Thoracic aorta (tissue), 2 donors: Measurements from ENCODE around the gene HADHA. TPM values are rescaled to one million over a fixed set of nuclear protein-coding genes. Genes with fewer than 3 reads are reported as not detected.

Experiments
- ATAC-seq: fragments of 150-250 bp; one replicate; pipeline ENCODE4 v1.8.0; 2017; ENCODE audit warnings: low read depth; ENCODE audit not compliant: insufficient number of reproducible peaks, low FRiP score
- DNase-seq: peaks from one replicate; pipeline ENCODE4 v3.0.0-alpha.2; 2020; ENCODE audit warnings: low spot score
- H3K27ac ChIP-seq, 2 donors: fragments of 200-600 bp; sonication (generic); 1 replicate in 1 of 2; 2 replicates in 1 of 2; pipeline ENCODE4 v1.5.1; 2016; ENCODE audit warnings: mild to moderate bottlenecking in 2 of 2, moderate library complexity in 2 of 2
- H3K27me3 ChIP-seq: fragments of 200-600 bp; sonication (generic); replicated peaks from 2 replicates; pipeline ENCODE4 v1.6.0; 2016; ENCODE audit warnings: mild to moderate bottlenecking; ENCODE audit not compliant: insufficient read depth
- H3K36me3 ChIP-seq: fragments of 200-600 bp; sonication (generic); one replicate; pipeline ENCODE4 v1.5.1; 2016
- H3K4me1 ChIP-seq, 2 donors: fragments of 200-600 bp; sonication (generic); 1 replicate in 1 of 2; 2 replicates in 1 of 2; pipeline versions ENCODE4 v1.5.1 to v1.6.0; 2016; ENCODE audit warnings: low read depth in 2 of 2, mild to moderate bottlenecking in 1 of 2; ENCODE audit not compliant: control insufficient read depth in 1 of 2
- H3K4me3 ChIP-seq: fragments of 200-600 bp; sonication (generic); 2 replicates; pipeline ENCODE4 v1.5.1; 2016; ENCODE audit warnings: mild to moderate bottlenecking
- H3K9me3 ChIP-seq: fragments of 200-600 bp; sonication (generic); 2 replicates; pipeline ENCODE4 v1.5.1; 2016
- CTCF ChIP-seq: fragments of 200-600 bp; sonication (generic); IDR thresholded peaks from one replicate; pipeline ENCODE4 v1.5.1; 2019; ENCODE audit warnings: antibody characterized with exemption
- total RNA-seq, 2 donors: library from RNA; depleted of rRNA; stranded (reverse); fragments of >200 nt; gene quantifications; one replicate each; pipeline versions ENCODE4 v1.1.0 to v1.2.3, GENCODE V29; 2016

The HADHA gene
- total RNA-seq, 2 donors from 2014 or later, result 85.6 to 88.6 TPM

DNA sequence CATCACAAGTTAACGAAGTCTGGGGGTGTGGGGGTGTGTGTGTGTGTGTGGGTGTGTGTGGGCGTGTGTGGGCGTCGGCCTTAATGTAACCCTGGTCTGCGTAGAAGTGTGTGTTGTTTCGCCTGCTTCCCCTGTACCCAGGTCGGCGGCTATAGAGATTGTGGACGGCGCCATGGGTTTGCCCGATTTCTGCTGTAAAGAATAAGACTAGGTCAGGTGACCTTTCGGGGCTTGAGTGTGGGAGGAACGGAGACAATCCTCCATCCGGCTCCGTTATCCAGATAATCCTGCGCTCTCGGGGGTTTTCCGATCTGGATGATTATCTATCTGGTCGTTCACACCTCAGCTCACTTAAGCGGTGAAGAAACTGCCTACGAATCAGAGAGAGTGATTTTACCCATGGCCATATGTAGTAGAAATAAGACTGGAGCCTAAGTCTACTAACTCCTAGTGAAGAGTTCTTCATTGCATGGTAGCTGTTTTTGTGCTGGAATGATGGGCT is 850 bp upstream of the HADHA start:
- DNase-seq, result no peak
- Histone ChIP-seq H3K27ac (peak overlapping the region; percentile 82 to 97), H3K4me1 (peaks cover 28 to 41% of the 10 kb centered on the region in 2 donors), H3K9me3 (no peaks in the 10 kb centered on the region), H3K4me3 (peak overlapping the region; percentile 86), H3K36me3 (no peaks in the 10 kb centered on the region), H3K27me3 (no peaks in the 10 kb centered on the region)
- ATAC-seq, result no peak
- TF ChIP-seq CTCF, result no peak

GRCh38 chr2:26243470-26244308 is 743 bp downstream of the HADHA start:
- ATAC-seq (no peak), DNase-seq (no peak)
- H3K27me3 ChIP-seq, result no peaks in the 10 kb centered on the region
- H3K9me3 ChIP-seq, result no peaks in the 10 kb centered on the region
- H3K27ac ChIP-seq, result peak overlapping the region; percentile 82 to 97
- H3K4me1 ChIP-seq, result peaks cover 28 to 47% of the 10 kb centered on the region in 2 donors
- TF ChIP-seq CTCF, result no peak
- peaks cover under 1% of the 10 kb centered on the region for H3K36me3 ChIP-seq
- peak overlapping the region; percentile 86 for H3K4me3 ChIP-seq

DNA sequence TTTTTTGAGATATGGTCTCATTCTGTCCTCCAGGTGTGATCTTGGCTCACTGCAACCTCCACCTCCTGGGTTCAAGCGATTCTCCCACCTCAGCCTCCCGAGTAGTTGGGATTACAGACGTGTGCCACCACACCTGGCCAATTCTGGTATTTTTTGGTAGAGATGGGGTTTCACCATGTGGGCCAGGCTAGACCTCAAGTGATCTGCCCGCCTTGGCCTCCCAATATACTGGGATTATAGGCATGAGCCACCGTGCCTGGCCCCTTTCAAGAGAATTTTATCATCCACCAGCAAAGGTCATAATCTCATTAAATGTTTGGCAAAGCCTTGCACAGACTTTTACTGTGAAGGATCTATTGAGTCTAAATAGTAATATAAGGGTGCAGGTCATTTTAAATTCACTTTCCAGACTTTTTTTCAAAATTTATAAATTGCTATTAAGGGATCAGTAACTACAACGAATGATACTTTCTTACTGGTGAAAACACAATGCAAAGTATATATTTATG is 2.5 kb downstream of the HADHA start:
- TF ChIP-seq CTCF, result no peak
- Histone ChIP-seq H3K4me3 (no peak overlapping the region), H3K36me3 (peaks cover 14% of the 10 kb centered on the region), H3K9me3 (no peaks in the 10 kb centered on the region), H3K27me3 (no peaks in the 10 kb centered on the region), H3K4me1 (peaks cover 22 to 45% of the 10 kb centered on the region in 2 donors), H3K27ac (no peak overlapping the region)
- ATAC-seq, result no peak
- DNase-seq, result no peak

GRCh38 chr2:26238311-26238958 is 6.0 kb downstream of the HADHA start:
- H3K4me1 ChIP-seq, result peaks cover 7 to 28% of the 10 kb centered on the region in 2 donors
- ATAC-seq (no peak), DNase-seq (no peak)
- H3K36me3 ChIP-seq, result peaks cover 39% of the 10 kb centered on the region
- no peak for TF ChIP-seq CTCF
- no peaks in the 10 kb centered on the region for H3K9me3 ChIP-seq
- H3K4me3 ChIP-seq, result no peak overlapping the region
- H3K27me3 ChIP-seq, result no peaks in the 10 kb centered on the region
- H3K27ac ChIP-seq, result no peak overlapping the region

DNA sequence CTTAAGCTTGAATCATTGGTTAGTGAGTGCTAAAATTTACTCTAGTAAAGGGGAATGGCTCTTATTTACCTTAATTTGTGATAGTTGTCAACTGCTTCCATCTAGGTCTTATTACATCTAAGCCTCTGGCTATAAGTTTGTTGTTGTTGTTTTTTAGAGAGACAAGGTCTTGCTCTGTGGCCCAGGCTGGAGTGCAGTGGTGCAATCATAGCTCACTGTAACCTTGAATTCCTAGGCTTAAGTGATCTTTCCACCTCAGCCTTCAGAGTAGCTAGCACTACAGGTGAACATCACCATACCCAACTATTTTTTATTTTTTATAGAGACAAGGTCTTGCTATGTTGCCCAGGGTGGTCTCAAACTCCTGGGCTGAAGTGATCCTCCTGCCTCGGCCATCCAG is 6.6 kb downstream of the HADHA start:
- no peak overlapping the region for H3K27ac ChIP-seq
- H3K36me3 ChIP-seq, result peaks cover 45% of the 10 kb centered on the region
- no peak for ATAC-seq
- DNase-seq, result no peak
- no peaks in the 10 kb centered on the region for H3K27me3 ChIP-seq
- no peak overlapping the region for H3K4me3 ChIP-seq
- H3K4me1 ChIP-seq, result peaks cover 5 to 22% of the 10 kb centered on the region in 2 donors
- no peak for TF ChIP-seq CTCF
- H3K9me3 ChIP-seq, result no peaks in the 10 kb centered on the region
